Measurements from ENCODE around the gene MED9. TPM values are rescaled to one million over a fixed set of nuclear protein-coding genes. Genes with fewer than 3 reads are reported as not detected.

MED9 gene
- total RNA-seq, 2 donors from 2014 or later = 4.9 to 7.8 TPM

- WGBS, 2 donors = 84 to 93% methylated on average over 5 of the region's 5 CpGs
- H3K27ac ChIP-seq = peak overlapping the region in 2 of 4 donors; percentile 19 to 28
- TF ChIP-seq POLR2A (IDR thresholded peaks at IDR 0.05) = peak in 1 of 3 donors; percentile 21
- no peak for TF ChIP-seq CTCF (IDR thresholded peaks at IDR 0.05)
- peaks cover 27% of the 10 kb centered on the region for H3K4me1 ChIP-seq
- H3K9me3 ChIP-seq = no peaks in the 10 kb centered on the region
- no peak overlapping the region for H3K4me3 ChIP-seq
- intact Hi-C loops (cut with DNase I) = loop anchor here (5.0 kb wide), 1 partner anchor 132 kb away; no protein-coding TSS in a partner anchor
- H3K36me3 ChIP-seq (replicated peaks in 1 of 2; ENCODE audit: insufficient read depth in 1 of 2, low read depth in 2 of 2) = peaks cover 4 to 6% of the 10 kb centered on the region in 2 donors
- DNase-seq = no peak
- no peaks in the 10 kb centered on the region for H3K27me3 ChIP-seq
- ATAC-seq = no peak
Measured at GRCh38 chr17:17493986-17494466, 17.2 kb downstream of the MED9 start.

- WGBS, 2 donors = 47 to 52% methylated on average over 13 to 14 of the region's 14 CpGs
- H3K27me3 ChIP-seq = no peaks in the 10 kb centered on the region
- peaks cover 27% of the 10 kb centered on the region for H3K4me1 ChIP-seq
- ATAC-seq = no peak
- H3K9me3 ChIP-seq = no peaks in the 10 kb centered on the region
- intact Hi-C loops (cut with DNase I) = loop anchor here (5.0 kb wide), 1 partner anchor 132 kb away; no protein-coding TSS in a partner anchor
- H3K27ac ChIP-seq = peak overlapping the region in 3 of 4 donors; percentile 6 to 86 (median 38)
- DNase-seq = no peak
- TF ChIP-seq CTCF (IDR thresholded peaks at IDR 0.05) (no peak), POLR2A (IDR thresholded peaks at IDR 0.05) (no peak)
- peaks cover 4 to 6% of the 10 kb centered on the region in 2 donors for H3K36me3 ChIP-seq (replicated peaks in 1 of 2; ENCODE audit: insufficient read depth in 1 of 2, low read depth in 2 of 2)
- no peak overlapping the region for H3K4me3 ChIP-seq
Measured at GRCh38 chr17:17494499-17494869, 17.7 kb downstream of the MED9 start.

- intact Hi-C loops (cut with DNase I) = loop anchor here (5.0 kb wide), 1 partner anchor 133 kb away; no protein-coding TSS in a partner anchor
- WGBS, 2 donors = 5% methylated on average over 71 of the region's 71 CpGs; no CpG with 5 or more reads in 1 of the 2 donors
- H3K27ac ChIP-seq = peak overlapping the region in 3 of 4 donors; percentile 6 to 86 (median 38)
Measured at GRCh38 chr17:17494870-17495535, 18.2 kb downstream of the MED9 start.

GRCh38 chr17:17495536-17496188, 18.9 kb downstream of the MED9 start:
- peak; percentile 1 for ATAC-seq

More at GRCh38 chr17:17494870-17495535, 18.2 kb downstream of the MED9 start:
- ATAC-seq (no peak), DNase-seq (peak; percentile 37 to 61 (median 47))
- no peaks in the 10 kb centered on the region for H3K27me3 ChIP-seq
- H3K36me3 ChIP-seq (replicated peaks in 1 of 2; ENCODE audit: insufficient read depth in 1 of 2, low read depth in 2 of 2) = peaks cover 4 to 6% of the 10 kb centered on the region in 2 donors
- no peaks in the 10 kb centered on the region for H3K9me3 ChIP-seq
- H3K4me1 ChIP-seq = peaks cover 27% of the 10 kb centered on the region
- H3K4me3 ChIP-seq = peak overlapping the region in 1 of 2 donors; percentile 36
- TF ChIP-seq CTCF (IDR thresholded peaks at IDR 0.05) (no peak), POLR2A (IDR thresholded peaks at IDR 0.05) (no peak)

More at GRCh38 chr17:17495536-17496188, 18.9 kb downstream of the MED9 start:
- WGBS, 2 donors = 1 to 10% methylated on average over 11 to 60 of the region's 65 CpGs
- DNase-seq = peak in 1 of 4 donors; percentile 45
- Histone ChIP-seq H3K9me3 (no peaks in the 10 kb centered on the region), H3K36me3 (replicated peaks in 1 of 2; ENCODE audit: insufficient read depth in 1 of 2, low read depth in 2 of 2) (peaks cover 4 to 6% of the 10 kb centered on the region in 2 donors), H3K27me3 (no peaks in the 10 kb centered on the region), H3K27ac (peak overlapping the region in 3 of 4 donors; percentile 6 to 86 (median 82)), H3K4me3 (peak overlapping the region in 1 of 2 donors; percentile 36), H3K4me1 (peaks cover 27% of the 10 kb centered on the region)
- intact Hi-C loops (cut with DNase I) = no loop called here
- TF ChIP-seq CTCF (IDR thresholded peaks at IDR 0.05) (no peak), POLR2A (IDR thresholded peaks at IDR 0.05) (no peak)

All from body of pancreas (tissue), 4 donors.